ENCODE measurements around the gene PCYOX1L. TPM values are rescaled to one million over a fixed set of nuclear protein-coding genes. Genes with fewer than 3 reads are reported as not detected.
"Not testable (repeated sequence)": the region's sequence is repeated elsewhere in the genome, so short reads cannot be mapped to it uniquely, and the experiment has no call there.

Gene PCYOX1L
- total RNA-seq, 4 donors from 2014 or later = 0.75 to 5.4 (median 2.8) TPM

GRCh38 chr5:149391524-149391923, 33.7 kb downstream of the PCYOX1L start:
- Histone ChIP-seq H3K27me3 (no peaks in the 10 kb centered on the region), H3K4me1 (peaks cover 8 to 19% (median 15%) of the 10 kb centered on the region in 4 donors), H3K4me3 (no peak overlapping the region), H3K9me3 (no peaks in the 10 kb centered on the region), H3K36me3 (no peaks in the 10 kb centered on the region), H3K27ac (peak overlapping the region; percentile 87 to 91 (median 88))
- TF ChIP-seq POLR2AphosphoS5 (IDR thresholded peaks at IDR 0.05) (no peak), POLR2A (IDR thresholded peaks at IDR 0.05) (no peak), EP300 (IDR thresholded peaks at IDR 0.05; ENCODE audit: low read depth) (no peak)
- TF ChIP-seq, protein P1, sequence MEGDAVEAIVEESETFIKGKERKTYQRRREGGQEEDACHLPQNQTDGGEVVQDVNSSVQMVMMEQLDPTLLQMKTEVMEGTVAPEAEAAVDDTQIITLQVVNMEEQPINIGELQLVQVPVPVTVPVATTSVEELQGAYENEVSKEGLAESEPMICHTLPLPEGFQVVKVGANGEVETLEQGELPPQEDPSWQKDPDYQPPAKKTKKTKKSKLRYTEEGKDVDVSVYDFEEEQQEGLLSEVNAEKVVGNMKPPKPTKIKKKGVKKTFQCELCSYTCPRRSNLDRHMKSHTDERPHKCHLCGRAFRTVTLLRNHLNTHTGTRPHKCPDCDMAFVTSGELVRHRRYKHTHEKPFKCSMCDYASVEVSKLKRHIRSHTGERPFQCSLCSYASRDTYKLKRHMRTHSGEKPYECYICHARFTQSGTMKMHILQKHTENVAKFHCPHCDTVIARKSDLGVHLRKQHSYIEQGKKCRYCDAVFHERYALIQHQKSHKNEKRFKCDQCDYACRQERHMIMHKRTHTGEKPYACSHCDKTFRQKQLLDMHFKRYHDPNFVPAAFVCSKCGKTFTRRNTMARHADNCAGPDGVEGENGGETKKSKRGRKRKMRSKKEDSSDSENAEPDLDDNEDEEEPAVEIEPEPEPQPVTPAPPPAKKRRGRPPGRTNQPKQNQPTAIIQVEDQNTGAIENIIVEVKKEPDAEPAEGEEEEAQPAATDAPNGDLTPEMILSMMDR (IDR thresholded peaks at IDR 0.05) = no peak
- WGBS, 2 donors (ENCODE audit: low coverage in 1 of 2) = 80 to 93% methylated on average over 2 to 6 of the region's 6 CpGs
- intact Hi-C loops (cut with DNase I; ENCODE audit: low total_unique reads) (no loop called here), in situ Hi-C loops (cut with MboI; ENCODE audit: low pct_ligation_motif_present in 1 of 4, low pct_unique_long_range_greater_than_20kb in 1 of 4, low sequenced_read_pairs in 3 of 4) (no loop called here)
- no peak for DNase-seq

DNA sequence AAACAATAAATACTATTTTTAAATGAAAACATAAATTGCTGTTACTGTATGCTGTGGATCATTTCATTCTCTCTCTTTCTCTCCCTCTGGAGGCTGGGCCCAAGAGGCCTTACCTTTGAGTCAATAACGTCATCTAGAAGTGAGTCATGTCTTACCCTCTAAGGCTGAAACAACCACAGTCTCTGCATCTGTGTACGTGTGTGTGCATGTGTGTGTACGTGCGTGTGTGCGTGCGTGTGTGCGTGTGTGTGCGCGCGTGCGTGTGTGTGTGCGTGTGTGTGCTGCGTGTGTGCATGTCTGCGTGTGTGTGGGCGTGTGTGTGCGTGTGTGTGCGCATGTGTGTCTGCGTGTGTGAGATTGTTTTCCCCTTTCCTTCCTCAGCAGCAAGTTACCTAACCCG, 34.9 kb downstream of the PCYOX1L start:
- H3K27ac ChIP-seq = peak overlapping the region in 3 of 4 donors; percentile 87 to 91 (median 88)
- TF ChIP-seq, protein P1 (IDR thresholded peaks at IDR 0.05) = no peak
- TF ChIP-seq EP300 (IDR thresholded peaks at IDR 0.05; ENCODE audit: low read depth) = no peak
- TF ChIP-seq POLR2A (IDR thresholded peaks at IDR 0.05) = no peak
- TF ChIP-seq POLR2AphosphoS5 (IDR thresholded peaks at IDR 0.05) = no peak
- intact Hi-C loops (cut with DNase I; ENCODE audit: low total_unique reads) (no loop called here), in situ Hi-C loops (cut with MboI; ENCODE audit: low pct_ligation_motif_present in 1 of 4, low pct_unique_long_range_greater_than_20kb in 1 of 4, low sequenced_read_pairs in 3 of 4) (no loop called here)
- no peak overlapping the region for H3K4me3 ChIP-seq
- no peaks in the 10 kb centered on the region for H3K36me3 ChIP-seq
- no peaks in the 10 kb centered on the region for H3K9me3 ChIP-seq
- no peak for DNase-seq
- H3K27me3 ChIP-seq = no peaks in the 10 kb centered on the region
- H3K4me1 ChIP-seq = peaks cover 0 to 17% (median 10%) of the 10 kb centered on the region in 4 donors
- WGBS, 2 donors (ENCODE audit: low coverage in 1 of 2) = 84 to 85% methylated on average over 4 to 19 of the region's 19 CpGs

GRCh38 chr5:149394996-149395395, 37.1 kb downstream of the PCYOX1L start:
- intact Hi-C loops (cut with DNase I; ENCODE audit: low total_unique reads); H3K27me3 ChIP-seq; H3K9me3 ChIP-seq; H3K27ac ChIP-seq; H3K4me3 ChIP-seq; in situ Hi-C loops (cut with MboI; ENCODE audit: low pct_ligation_motif_present in 1 of 4, low pct_unique_long_range_greater_than_20kb in 1 of 4, low sequenced_read_pairs in 3 of 4); H3K4me1 ChIP-seq; H3K36me3 ChIP-seq; DNase-seq: not testable (repeated sequence)

GRCh38 chr5:149397530-149397929, 39.7 kb downstream of the PCYOX1L start:
- Histone ChIP-seq H3K4me3 (no peak overlapping the region), H3K4me1 (peaks cover 0 to 12% (median 0%) of the 10 kb centered on the region in 4 donors), H3K27ac (peak overlapping the region; percentile 5 to 39 (median 12)), H3K36me3 (no peaks in the 10 kb centered on the region), H3K27me3 (no peaks in the 10 kb centered on the region), H3K9me3 (no peaks in the 10 kb centered on the region)
- intact Hi-C loops (cut with DNase I; ENCODE audit: low total_unique reads) = no loop called here
- in situ Hi-C loops (cut with MboI; ENCODE audit: low pct_ligation_motif_present in 1 of 4, low pct_unique_long_range_greater_than_20kb in 1 of 4, low sequenced_read_pairs in 3 of 4) = no loop called here
- TF ChIP-seq, protein P1 (IDR thresholded peaks at IDR 0.05) = no peak
- TF ChIP-seq EP300 (IDR thresholded peaks at IDR 0.05; ENCODE audit: low read depth) (no peak), POLR2AphosphoS5 (IDR thresholded peaks at IDR 0.05) (peak in 1 of 3 donors; percentile 42), POLR2A (IDR thresholded peaks at IDR 0.05) (no peak)
- 70 to 86% methylated on average over 4 to 6 of the region's 6 CpGs for WGBS, 2 donors (ENCODE audit: low coverage in 1 of 2)
- no peak for DNase-seq

DNA sequence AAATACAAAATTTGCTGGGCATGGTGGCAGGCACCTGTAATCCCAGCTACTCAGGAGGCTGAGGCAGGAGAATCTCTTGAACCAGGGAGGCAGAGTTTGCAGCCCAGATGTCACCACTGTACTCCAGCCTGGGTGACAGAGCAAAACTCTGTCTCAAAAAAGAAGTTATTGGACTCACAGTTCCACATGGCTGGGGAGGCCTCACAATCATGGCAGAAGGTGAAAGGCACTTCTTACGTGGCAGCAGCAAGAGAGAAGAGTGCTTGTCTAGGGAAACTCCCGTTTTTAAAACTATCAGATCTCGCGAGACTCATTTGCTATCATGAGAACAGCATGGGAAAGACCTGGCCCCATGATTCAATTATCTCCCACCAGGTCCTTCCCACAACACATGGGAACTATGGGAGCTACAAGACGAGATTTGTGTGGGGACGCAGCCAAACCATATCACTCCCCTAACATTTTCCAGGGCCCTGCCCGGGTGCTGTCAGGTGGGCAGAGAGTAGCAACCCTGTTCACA, 41.0 kb downstream of the PCYOX1L start:
- H3K4me1 ChIP-seq = peaks cover 0 to 16% (median under 1%) of the 10 kb centered on the region in 4 donors
- H3K36me3 ChIP-seq; H3K27me3 ChIP-seq; in situ Hi-C loops (cut with MboI; ENCODE audit: low pct_ligation_motif_present in 1 of 4, low pct_unique_long_range_greater_than_20kb in 1 of 4, low sequenced_read_pairs in 3 of 4); H3K4me3 ChIP-seq; H3K9me3 ChIP-seq; DNase-seq; intact Hi-C loops (cut with DNase I; ENCODE audit: low total_unique reads): not testable (repeated sequence)
- H3K27ac ChIP-seq = peak overlapping the region in 1 of 4 donors; percentile 13
- 66 to 88% methylated on average over 4 to 7 of the region's 7 CpGs for WGBS, 2 donors (ENCODE audit: low coverage in 1 of 2)

All from transverse colon (tissue), 4 donors.